GM18511 (cell line): ENCODE results near the gene UBIAD1.
A peak's percentile ranks its signal among the peaks of the same experiment; 100 is the strongest.
"Not testable (repeated sequence)": the region's sequence is repeated elsewhere in the genome, so short reads cannot be mapped to it uniquely, and the experiment has no call there.

Experiments used
- ATAC-seq: cut with Tn5 transposase; IDR thresholded peaks from one replicate; pipeline ENCODE4 v1.9.1; 2021; ENCODE audit warnings: mild to moderate bottlenecking, moderate library complexity; ENCODE audit not compliant: unreplicated experiment

Gene UBIAD1

DNA sequence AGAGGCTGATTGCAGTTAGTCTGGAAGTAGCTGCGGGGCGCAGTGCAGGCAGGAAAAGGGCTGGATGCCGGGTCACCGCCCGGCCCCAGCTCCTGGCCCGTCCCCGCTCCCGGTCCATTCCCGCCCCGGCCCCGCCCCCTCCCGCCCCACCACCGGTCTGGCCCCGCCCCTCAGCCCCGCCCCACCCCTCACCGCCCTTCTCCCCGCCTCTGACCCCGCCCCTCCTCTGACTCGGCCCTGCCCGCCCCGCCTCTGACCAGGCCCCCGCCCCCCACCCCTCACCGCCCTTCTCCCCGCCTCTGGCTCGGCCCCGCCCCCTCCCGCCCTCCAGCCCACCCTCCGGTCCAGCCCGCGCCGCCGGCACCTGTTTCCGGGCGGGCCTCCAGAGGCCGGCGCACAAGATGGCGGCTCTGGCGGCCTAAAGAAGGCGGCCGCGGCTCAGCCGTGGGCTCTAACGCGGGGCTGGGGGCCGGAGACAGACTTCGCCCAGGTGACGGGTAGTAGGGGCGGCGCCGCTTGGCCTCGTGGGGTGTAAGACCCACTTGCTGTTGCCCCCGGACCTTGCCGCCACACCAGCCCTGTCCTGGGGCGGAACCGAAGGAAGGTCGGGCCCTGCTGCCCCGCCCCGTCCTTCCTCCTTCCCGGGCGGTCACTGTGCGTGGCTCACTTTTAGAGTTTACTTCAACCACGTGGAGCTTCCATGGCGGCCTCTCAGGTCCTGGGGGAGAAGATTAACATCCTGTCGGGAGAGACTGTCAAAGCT is at the start of gene UBIAD1:
TSS of gene UBIAD1 (plus strand) at position 367 of the 763 bp plus-strand sequence. CDS start at position 701, 334 bp downstream.
- peak; percentile 85 for ATAC-seq

DNA sequence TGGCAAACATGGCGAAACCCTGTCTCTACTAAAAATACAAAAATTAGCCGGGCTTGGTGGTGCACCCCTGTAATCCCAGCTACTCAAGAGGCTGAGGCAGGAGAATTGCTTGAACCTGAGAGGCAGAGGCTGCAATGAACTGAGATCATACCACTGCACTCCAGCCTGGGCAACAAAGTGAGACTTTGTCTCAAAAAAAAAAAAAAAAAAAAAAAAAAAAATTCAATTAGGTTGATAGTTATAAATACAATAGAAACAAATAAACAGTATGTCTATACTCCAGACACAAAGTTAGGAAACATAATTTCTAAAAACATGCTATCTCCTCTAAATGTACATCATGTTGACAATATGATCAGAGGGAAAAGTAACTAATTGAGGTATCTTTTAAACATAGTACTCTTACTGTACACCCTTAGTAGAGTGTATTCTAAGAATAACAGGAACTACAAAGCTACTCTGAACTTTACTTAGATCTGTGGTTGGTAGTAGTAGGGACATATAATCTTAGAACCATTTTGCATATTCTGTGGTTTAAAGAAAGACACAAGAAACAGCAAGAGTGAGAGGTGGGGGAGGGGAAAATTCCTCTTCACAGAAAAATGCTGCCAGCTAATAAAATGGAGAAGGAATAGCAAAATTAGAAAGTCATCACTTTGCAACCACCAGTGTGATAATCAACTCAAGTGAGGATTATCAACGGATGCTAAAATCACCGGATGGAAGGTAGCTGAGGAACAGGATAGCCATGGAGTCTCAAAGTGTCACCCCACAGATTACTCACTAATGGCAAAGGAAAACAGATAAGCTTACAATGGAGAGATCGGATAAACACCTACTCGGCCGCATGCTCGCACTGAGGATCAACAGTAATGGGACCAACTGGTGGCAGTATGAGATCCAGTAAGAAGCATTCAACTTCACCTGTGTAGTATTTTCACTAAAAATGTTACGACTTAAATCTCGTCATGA is 45.6 kb upstream of the UBIAD1 start:
- ATAC-seq: no peak

- ATAC-seq: no peak
Observed at GRCh38 chr1:11229203-11229602, 43.8 kb upstream of the UBIAD1 start.

GRCh38 chr1:11233208-11233607 is 39.8 kb upstream of the UBIAD1 start:
- ATAC-seq: no peak

DNA sequence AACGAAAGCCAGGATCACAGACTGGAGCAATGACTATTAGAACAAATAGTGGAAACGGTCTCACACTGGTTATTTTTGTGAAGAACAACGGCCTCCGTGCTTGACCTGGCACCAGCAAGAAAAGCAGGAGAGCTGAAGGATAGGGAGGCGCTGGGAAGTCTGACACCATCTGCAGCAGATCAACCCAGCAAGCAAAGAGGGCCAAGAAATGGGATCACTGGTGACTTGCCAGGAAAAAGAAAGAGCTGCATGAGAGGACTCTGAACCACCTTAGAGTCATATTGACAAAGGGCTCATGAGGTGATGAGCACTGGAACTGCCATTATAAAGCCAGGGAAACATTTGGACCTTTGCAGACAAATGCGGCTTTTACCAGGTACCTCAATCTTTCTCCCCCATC is 35.6 kb upstream of the UBIAD1 start:
- ATAC-seq: no peak

- ATAC-seq: no peak
Observed at GRCh38 chr1:11238311-11238710, 34.7 kb upstream of the UBIAD1 start.

GRCh38 chr1:11245248-11245647 is 27.8 kb upstream of the UBIAD1 start:
- no peak for ATAC-seq

- ATAC-seq: no peak
Observed at GRCh38 chr1:11245904-11246719, 26.9 kb upstream of the UBIAD1 start.

- ATAC-seq: no peak
Observed at GRCh38 chr1:11248169-11248568, 24.8 kb upstream of the UBIAD1 start.

DNA sequence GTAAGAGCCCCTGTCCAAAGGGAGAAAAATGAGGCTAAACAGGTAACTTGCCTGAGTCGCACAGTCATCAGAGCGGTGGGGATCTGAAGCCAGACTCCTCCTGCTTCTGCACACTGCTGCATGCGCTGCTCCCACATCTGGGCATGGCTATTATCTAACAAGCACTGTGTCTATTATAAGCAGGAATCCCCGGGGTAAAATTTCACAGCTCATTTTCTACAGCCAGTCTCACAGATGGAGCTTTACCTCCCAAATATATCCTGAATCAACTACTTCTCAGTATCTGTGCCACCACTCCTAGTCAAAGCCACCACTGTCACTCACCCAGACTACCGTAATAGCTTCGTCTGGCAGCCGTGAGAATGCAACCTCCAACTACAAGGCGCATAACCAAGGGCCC is 20.5 kb upstream of the UBIAD1 start:
- ATAC-seq: no peak

GRCh38 chr1:11253226-11253625 is 19.8 kb upstream of the UBIAD1 start:
- ATAC-seq: no peak

GRCh38 chr1:11256299-11256698 is 16.7 kb upstream of the UBIAD1 start:
- no peak for ATAC-seq

- peak; percentile 99 for ATAC-seq
Observed at GRCh38 chr1:11262171-11263049, 10.6 kb upstream of the UBIAD1 start, which contains the start of gene MTOR. Gene MTOR, minus strand, starts transcription at chr1:11262551. Its CDS starts 3,142 bp downstream, at chr1:11259409.

GRCh38 chr1:11266268-11267074 is 6.5 kb upstream of the UBIAD1 start:
- ATAC-seq: no peak

DNA sequence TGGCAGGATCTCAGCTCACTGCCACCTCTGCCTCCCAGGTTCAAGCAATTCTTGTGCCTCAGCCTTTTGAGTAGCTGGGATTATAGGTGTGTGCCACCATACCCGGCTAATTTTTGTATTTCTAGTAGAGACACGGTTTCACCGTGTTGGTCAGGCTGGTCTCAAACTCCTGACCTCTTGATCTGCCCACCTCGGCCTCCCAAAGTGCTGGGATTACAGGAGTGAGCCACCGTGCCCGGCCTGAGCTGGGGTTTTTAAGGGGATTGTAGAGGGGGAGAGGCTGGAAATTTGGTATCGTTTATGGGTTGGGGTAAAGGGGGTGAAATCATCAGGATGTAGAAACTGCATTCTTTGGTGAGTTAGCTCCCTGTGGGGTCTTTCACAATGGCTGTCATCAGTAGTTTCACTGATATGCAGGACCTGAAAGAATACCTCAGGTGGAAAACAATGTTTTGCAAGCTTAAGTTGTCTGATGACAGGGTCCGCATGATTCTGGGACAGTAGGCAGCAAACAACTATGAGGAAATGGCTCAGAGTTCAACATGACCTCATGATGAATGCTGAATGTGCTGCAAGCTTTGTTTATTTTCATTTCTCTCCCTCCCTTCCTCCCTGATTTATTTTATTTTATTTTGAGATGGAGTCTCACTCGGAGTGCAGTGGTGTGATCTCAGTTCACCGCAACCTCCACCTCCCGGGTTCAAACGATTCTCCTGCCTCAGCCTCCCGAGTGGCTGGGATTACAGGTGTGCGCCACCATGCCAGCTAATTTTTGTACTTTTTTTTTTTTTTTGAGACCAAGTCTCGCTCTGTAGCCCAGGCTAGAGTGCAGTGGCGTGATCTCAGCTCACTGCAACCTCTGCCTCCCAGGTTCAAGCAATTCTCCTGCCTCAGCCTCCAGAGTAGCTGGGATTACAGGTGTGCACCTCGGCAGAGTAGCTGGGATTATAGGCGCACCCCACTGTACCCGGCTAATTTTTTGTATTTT is 5.4 kb upstream of the UBIAD1 start:
- not testable (repeated sequence) for ATAC-seq

DNA sequence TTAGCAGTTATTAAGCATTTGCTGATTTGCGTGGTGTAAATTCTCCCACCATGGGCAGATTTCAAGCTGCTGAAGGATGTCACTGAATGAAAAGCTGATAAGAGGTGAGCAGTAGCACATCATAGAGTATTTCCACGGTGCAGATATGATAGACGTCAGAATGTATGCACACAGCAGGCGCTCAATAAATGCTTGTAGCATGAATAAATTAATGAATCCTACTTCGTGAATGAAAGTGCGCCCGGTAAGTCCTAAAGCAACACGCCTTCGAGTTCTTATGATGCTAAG is 510 bp upstream of the UBIAD1 start:
- no peak for ATAC-seq

DNA sequence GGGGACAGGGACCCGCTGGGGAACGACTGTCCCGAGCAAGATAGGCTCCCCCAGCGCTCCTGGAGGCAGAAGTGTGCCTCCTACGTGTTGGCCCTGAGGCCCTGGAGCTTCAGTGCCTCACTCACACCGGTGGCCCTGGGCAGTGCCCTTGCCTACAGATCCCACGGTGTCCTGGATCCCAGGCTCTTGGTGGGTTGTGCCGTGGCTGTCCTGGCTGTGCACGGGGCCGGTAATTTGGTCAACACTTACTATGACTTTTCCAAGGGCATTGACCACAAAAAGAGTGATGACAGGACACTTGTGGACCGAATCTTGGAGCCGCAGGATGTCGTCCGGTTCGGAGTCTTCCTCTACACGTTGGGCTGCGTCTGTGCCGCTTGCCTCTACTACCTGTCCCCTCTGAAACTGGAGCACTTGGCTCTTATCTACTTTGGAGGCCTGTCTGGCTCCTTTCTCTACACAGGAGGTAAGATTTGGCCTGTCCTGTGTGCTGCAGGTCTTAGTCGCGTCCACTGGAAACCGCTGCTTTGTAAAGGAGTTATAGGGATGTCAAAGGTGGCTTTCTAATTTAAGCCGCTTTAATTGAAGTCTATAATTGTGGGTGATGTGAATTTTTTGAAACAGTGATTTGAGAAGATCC is 717 bp downstream of the UBIAD1 start:
- peak; percentile 47 for ATAC-seq

GRCh38 chr1:11279152-11279551 is 6.2 kb downstream of the UBIAD1 start:
- no peak for ATAC-seq
